Ovary (tissue), 9 donors: ENCODE measurements around the gene THSD4. TPM values are rescaled to one million over a fixed set of nuclear protein-coding genes. Genes with fewer than 3 reads are reported as not detected.
A peak's percentile ranks its signal among the peaks of the same experiment; 100 is the strongest.

Experiments used
- DNase-seq, 5 donors: peaks; one replicate each; pipeline ENCODE4 v3.0.0-alpha.2; 2019 to 2020
- H3K27ac ChIP-seq, 2 donors: fragments of 200-600 bp; one replicate each; pipeline versions ENCODE4 v1.5.1 to v1.8.0; 2019 to 2022
- H3K27me3 ChIP-seq: fragments of 200-600 bp; one replicate; pipeline ENCODE4 v1.8.0; 2022
- H3K36me3 ChIP-seq: fragments of 200-600 bp; sonication (generic); one replicate; pipeline ENCODE4 v1.5.1; 2019
- H3K4me1 ChIP-seq: one replicate; pipeline ENCODE4 v1.8.1; 2013; ENCODE audit warnings: mild to moderate bottlenecking, moderate library complexity; ENCODE audit not compliant: insufficient read depth
- H3K4me3 ChIP-seq: fragments of 200-600 bp; sonication (generic); one replicate; pipeline ENCODE4 v1.5.1; 2017
- H3K9me3 ChIP-seq, 2 donors: fragments of 200-600 bp in 1 of 2; sonication (generic) in 1 of 2; one replicate each; pipeline versions ENCODE4 v1.5.1 to v1.8.1; 2013 to 2019; ENCODE audit warnings: mild to moderate bottlenecking in 1 of 2, moderate library complexity in 1 of 2
- CTCF ChIP-seq, 3 donors: fragments of 450-650 bp in 2 of 3; fragments of 200-600 bp in 1 of 3; IDR thresholded peaks; one replicate each; pipeline versions ENCODE4 v1.5.1 to v1.8.0; 2016 to 2022; ENCODE audit warnings: antibody characterized with exemption in 3 of 3, mild to moderate bottlenecking in 1 of 3
- EP300 ChIP-seq: sonication (generic); formaldehyde crosslinking; IDR thresholded peaks from one replicate; pipeline ENCODE4 v1.6.1; 2017; ENCODE audit warnings: antibody characterized with exemption
- POLR2A ChIP-seq: fragments of 450-650 bp; IDR thresholded peaks from one replicate; pipeline ENCODE4 v1.6.1; 2017; ENCODE audit warnings: antibody characterized with exemption, mild to moderate bottlenecking, moderate library complexity
- WGBS, 3 donors: extraction: QIAGEN DNeasy Blood & Tissue Kit in 1 of 3; methylation state at CpG; one replicate each; pipeline versions ENCODE4 v1.1.5 to v1.1.7; 2013 to 2017; 5-methylcytosine and 5-hydroxymethylcytosine counted together
- intact Hi-C, 4 donors: fragments of 100-400 bp; cut with DNase I; formaldehyde crosslinking; loops; one replicate each; pipeline versions ENCODE4 v1.11.0 to v1.15.1; 2022 to 2023
- polyA plus RNA-seq, 2 donors: library from polyadenylated mRNA; stranded (reverse); fragments of 200-250 nt in 1 of 2; fragments of 350-450 nt in 1 of 2; fragmentation: Illumina TruSeq in 1 of 2; extraction: RNeasy Lipid Tissue Mini Kit (QIAGEN cat#74804) in 1 of 2; gene quantifications; one replicate each; pipeline ENCODE4 v1.2.3, GENCODE V29; 2013 to 2014
- total RNA-seq, 7 donors: library from RNA; depleted of rRNA in 2 of 7; stranded (reverse); fragments of >200 nt in 2 of 7; fragmentation: NEBNext Ultra II Directional in 3 of 7; extraction: Animal tissue kit (Norgen Biotek cat#: 25700) in 3 of 7; gene quantifications; one replicate each; pipeline versions ENCODE4 v1.1.0 to v1.2.4, GENCODE V29; 2016 to 2023
- donor health status: DM: no; HTN: no; CAD: no; lungs with moderate emphysema.
- donor health status: DM: no; HTN: no; CAD: no.
- donor health status: Bipolar disorder and iron deficiency.
- donor health status: DM: yes; HTN: yes; CAD: no.
- donor health status: DM: no; HTN: no; CAD: no.
- donor health status: DM: yes; HTN: yes; CAD: no.

THSD4 gene
- total and polyA plus RNA-seq, 9 donors: 3.2 to 53.4 (median 13.5) TPM

- peaks cover 2% of the 10 kb centered on the region for H3K4me1 ChIP-seq
- no peaks in the 10 kb centered on the region for H3K36me3 ChIP-seq
- intact Hi-C loops: no loop called here
- 30 to 45% (median 35%) methylated on average over 1 of the region's 1 CpG for WGBS, 3 donors
- H3K27ac ChIP-seq: no peak overlapping the region
- TF ChIP-seq EP300 (no peak), CTCF (IDR thresholded peaks at IDR 0.05) (no peak), POLR2A (no peak)
- H3K27me3 ChIP-seq: no peaks in the 10 kb centered on the region
- no peaks in the 10 kb centered on the region for H3K9me3 ChIP-seq
- H3K4me3 ChIP-seq: no peak overlapping the region
- DNase-seq: peak in 1 of 5 donors; percentile 14
These were observed 34.6 kb upstream of the THSD4 start for GRCh38 chr15:71080705-71081104.

- no peak for TF ChIP-seq POLR2A
- no peak for TF ChIP-seq CTCF (IDR thresholded peaks at IDR 0.05)
- no peak for TF ChIP-seq EP300
- intact Hi-C loops: no loop called here
- no peaks in the 10 kb centered on the region for H3K9me3 ChIP-seq
- H3K4me1 ChIP-seq: peaks cover 2% of the 10 kb centered on the region
- H3K36me3 ChIP-seq: no peaks in the 10 kb centered on the region
- peak overlapping the region in 1 of 2 donors; percentile 52 for H3K27ac ChIP-seq
- peak in 3 of 5 donors; percentile 27 to 78 (median 78) for DNase-seq
- H3K4me3 ChIP-seq: no peak overlapping the region
- H3K27me3 ChIP-seq: no peaks in the 10 kb centered on the region
- 5 to 14% (median 14%) methylated on average over 5 of the region's 5 CpGs for WGBS, 3 donors
These were observed 32.5 kb upstream of the THSD4 start for GRCh38 chr15:71082803-71083202.

- Histone ChIP-seq H3K27me3 (no peaks in the 10 kb centered on the region), H3K27ac (peak overlapping the region in 1 of 2 donors; percentile 52), H3K36me3 (no peaks in the 10 kb centered on the region), H3K4me3 (no peak overlapping the region), H3K4me1 (peaks cover 2% of the 10 kb centered on the region), H3K9me3 (no peaks in the 10 kb centered on the region)
- no peak for TF ChIP-seq CTCF (IDR thresholded peaks at IDR 0.05)
- TF ChIP-seq POLR2A: no peak
- no peak for TF ChIP-seq EP300
- intact Hi-C loops: no loop called here
- WGBS, 3 donors: 35 to 62% (median 58%) methylated on average over 5 of the region's 5 CpGs
- peak in 2 of 5 donors; percentile 37 to 50 for DNase-seq
These were observed 31.9 kb upstream of the THSD4 start for GRCh38 chr15:71083349-71083748.

GRCh38 chr15:71084264-71084663 lies 31.0 kb upstream of the THSD4 start:
- TF ChIP-seq POLR2A (no peak), CTCF (IDR thresholded peaks at IDR 0.05) (no peak), EP300 (no peak)
- DNase-seq: no peak
- 92 to 100% (median 96%) methylated on average over 2 of the region's 2 CpGs for WGBS, 3 donors
- H3K27me3 ChIP-seq: no peaks in the 10 kb centered on the region
- no peak overlapping the region for H3K4me3 ChIP-seq
- H3K9me3 ChIP-seq: no peaks in the 10 kb centered on the region
- H3K36me3 ChIP-seq: no peaks in the 10 kb centered on the region
- no peak overlapping the region for H3K27ac ChIP-seq
- H3K4me1 ChIP-seq: peaks cover 2% of the 10 kb centered on the region
- intact Hi-C loops: no loop called here
